ENCODE results near the gene DENND5A. TPM values are rescaled to one million over a fixed set of nuclear protein-coding genes. Genes with fewer than 3 reads are reported as not detected.

Gene DENND5A
- total and polyA plus RNA-seq, 3 donors from 2014 or later = 51.2 to 88.8 (median 73.6) TPM

- no peak overlapping the region for H3K27ac ChIP-seq
- no peak for TF ChIP-seq CTCF (IDR thresholded peaks at IDR 0.05)
- no peak for TF ChIP-seq POLR2A (IDR thresholded peaks at IDR 0.05)
- no peaks in the 10 kb centered on the region for H3K27me3 ChIP-seq
- DNase-seq = no peak
- H3K4me1 ChIP-seq = peaks cover 6% of the 10 kb centered on the region
- H3K9me3 ChIP-seq = no peaks in the 10 kb centered on the region
- intact Hi-C loops (cut with DNase I; ENCODE audit: low total_unique reads) = no loop called here
- no peak overlapping the region for H3K4me3 ChIP-seq
- no peaks in the 10 kb centered on the region for H3K36me3 ChIP-seq (ENCODE audit: low read depth, missing control alignments)
- 98 to 100% methylated on average over 2 of the region's 2 CpGs for WGBS, 2 donors
These were observed 131.2 kb downstream of the DENND5A start for GRCh38 chr11:9133956-9134355.

- no peak overlapping the region for H3K4me3 ChIP-seq
These were observed 132.8 kb downstream of the DENND5A start for GRCh38 chr11:9132203-9132878.

GRCh38 chr11:9130297-9130696 lies 134.9 kb downstream of the DENND5A start:
- DNase-seq = no peak
- TF ChIP-seq POLR2A (IDR thresholded peaks at IDR 0.05) (no peak), CTCF (IDR thresholded peaks at IDR 0.05) (no peak)
- Histone ChIP-seq H3K27ac (no peak overlapping the region), H3K4me1 (no peaks in the 10 kb centered on the region), H3K36me3 (ENCODE audit: low read depth, missing control alignments) (no peaks in the 10 kb centered on the region), H3K9me3 (no peaks in the 10 kb centered on the region), H3K27me3 (no peaks in the 10 kb centered on the region), H3K4me3 (no peak overlapping the region)
- WGBS, 2 donors = 92% methylated on average over 1 of the region's 1 CpG
- intact Hi-C loops (cut with DNase I; ENCODE audit: low total_unique reads) = no loop called here

More at GRCh38 chr11:9132203-9132878, 132.8 kb downstream of the DENND5A start:
- WGBS, 2 donors = 90 to 92% methylated on average over 5 of the region's 5 CpGs
- Histone ChIP-seq H3K27me3 (no peaks in the 10 kb centered on the region), H3K36me3 (ENCODE audit: low read depth, missing control alignments) (no peaks in the 10 kb centered on the region), H3K9me3 (no peaks in the 10 kb centered on the region), H3K27ac (no peak overlapping the region), H3K4me1 (peaks cover 1% of the 10 kb centered on the region)
- intact Hi-C loops (cut with DNase I; ENCODE audit: low total_unique reads) = no loop called here
- DNase-seq = no peak
- TF ChIP-seq POLR2A (IDR thresholded peaks at IDR 0.05) (no peak), CTCF (IDR thresholded peaks at IDR 0.05) (no peak)

GRCh38 chr11:9126636-9127035 lies 138.5 kb downstream of the DENND5A start:
- 80 to 87% methylated on average over 2 of the region's 2 CpGs for WGBS, 2 donors
- no peak for DNase-seq
- TF ChIP-seq CTCF (IDR thresholded peaks at IDR 0.05) (no peak), POLR2A (IDR thresholded peaks at IDR 0.05) (no peak)
- no peaks in the 10 kb centered on the region for H3K27me3 ChIP-seq
- no peaks in the 10 kb centered on the region for H3K9me3 ChIP-seq
- H3K36me3 ChIP-seq (ENCODE audit: low read depth, missing control alignments) = no peaks in the 10 kb centered on the region
- no peak overlapping the region for H3K4me3 ChIP-seq
- intact Hi-C loops (cut with DNase I; ENCODE audit: low total_unique reads) = no loop called here
- H3K27ac ChIP-seq = no peak overlapping the region
- no peaks in the 10 kb centered on the region for H3K4me1 ChIP-seq
